ENCODE data around the gene ARHGAP12.

The ARHGAP12 gene

DNA sequence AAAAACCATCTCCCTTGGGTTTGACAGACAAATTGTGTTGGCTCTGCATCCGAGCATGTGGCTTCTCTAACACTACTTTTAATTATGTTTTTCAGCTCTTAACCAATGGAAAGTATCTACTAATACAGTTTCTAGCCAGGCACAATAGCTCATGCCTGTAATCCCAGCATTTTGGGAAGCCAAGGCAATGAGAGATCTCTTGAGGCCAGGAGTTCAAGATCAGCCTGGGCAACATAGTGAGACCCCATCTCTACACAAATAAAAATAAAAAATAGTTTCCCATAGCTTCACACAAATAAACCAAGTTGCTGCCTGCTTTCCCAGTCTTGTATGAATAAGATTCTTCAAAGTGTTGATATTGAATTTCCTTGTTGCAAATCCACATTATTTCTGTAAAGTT is 13.8 kb upstream of the ARHGAP12 start:
- H3K27me3 ChIP-seq (ENCODE audit: insufficient read depth, low read length) = no peaks in the 10 kb centered on the region

GRCh38 chr10:31940839-31941653 is 12.4 kb upstream of the ARHGAP12 start:
- peaks cover 26% of the 10 kb centered on the region for H3K4me1 ChIP-seq (ENCODE audit: insufficient read depth, low read length)
- H3K9me3 ChIP-seq (ENCODE audit: low read length) = no peaks in the 10 kb centered on the region
- peak overlapping the region; percentile 32 for H2AFZ ChIP-seq (ENCODE audit: low read depth, low read length)
- H3K27me3 ChIP-seq (ENCODE audit: insufficient read depth, low read length) = no peaks in the 10 kb centered on the region
- H3K36me3 ChIP-seq (ENCODE audit: insufficient read depth, low read length) = no peaks in the 10 kb centered on the region
- H3K4me3 ChIP-seq (ENCODE audit: low read length) = no peak overlapping the region

More for the DNA sequence above, 13.8 kb upstream of the ARHGAP12 start:
- Histone ChIP-seq H2AFZ (ENCODE audit: low read depth, low read length) (no peak overlapping the region), H3K4me3 (ENCODE audit: low read length) (no peak overlapping the region), H3K4me1 (ENCODE audit: insufficient read depth, low read length) (peaks cover 26% of the 10 kb centered on the region), H3K9me3 (ENCODE audit: low read length) (no peaks in the 10 kb centered on the region), H3K36me3 (ENCODE audit: insufficient read depth, low read length) (no peaks in the 10 kb centered on the region)

- H3K9me3 ChIP-seq (ENCODE audit: low read length) = no peaks in the 10 kb centered on the region
- H3K27me3 ChIP-seq (ENCODE audit: insufficient read depth, low read length) = no peaks in the 10 kb centered on the region
- no peak overlapping the region for H2AFZ ChIP-seq (ENCODE audit: low read depth, low read length)
- H3K4me3 ChIP-seq (ENCODE audit: low read length) = no peak overlapping the region
- H3K4me1 ChIP-seq (ENCODE audit: insufficient read depth, low read length) = peaks cover 23% of the 10 kb centered on the region
- no peaks in the 10 kb centered on the region for H3K36me3 ChIP-seq (ENCODE audit: insufficient read depth, low read length)
Measured at GRCh38 chr10:31939797-31940708, 11.4 kb upstream of the ARHGAP12 start.

GRCh38 chr10:31937371-31937770 is 8.7 kb upstream of the ARHGAP12 start:
- no peaks in the 10 kb centered on the region for H3K36me3 ChIP-seq (ENCODE audit: insufficient read depth, low read length)
- H3K9me3 ChIP-seq (ENCODE audit: low read length) = no peaks in the 10 kb centered on the region
- H2AFZ ChIP-seq (ENCODE audit: low read depth, low read length) = no peak overlapping the region
- H3K4me1 ChIP-seq (ENCODE audit: insufficient read depth, low read length) = peaks cover 16% of the 10 kb centered on the region
- H3K4me3 ChIP-seq (ENCODE audit: low read length) = no peak overlapping the region
- no peaks in the 10 kb centered on the region for H3K27me3 ChIP-seq (ENCODE audit: insufficient read depth, low read length)

DNA sequence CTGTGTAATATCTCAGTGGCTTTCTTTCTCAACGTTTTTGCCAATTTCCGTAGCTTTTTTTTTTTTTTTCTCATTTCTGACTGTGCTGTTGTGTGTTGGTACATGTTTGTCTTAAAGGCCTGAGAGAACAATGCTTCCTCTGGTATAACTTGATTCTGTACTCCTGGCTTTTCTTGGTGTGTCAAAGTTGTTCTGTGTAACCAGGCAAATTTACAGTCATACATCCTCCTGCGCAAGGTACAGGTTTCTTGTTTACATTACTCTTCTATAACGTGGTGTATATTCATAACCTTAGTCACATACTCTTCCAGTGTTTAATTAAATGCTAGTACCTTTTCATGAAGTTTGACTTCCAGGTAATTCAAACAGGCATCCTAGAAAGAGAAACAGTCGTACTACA is 8.3 kb upstream of the ARHGAP12 start:
- Histone ChIP-seq H3K36me3 (ENCODE audit: insufficient read depth, low read length) (no peaks in the 10 kb centered on the region), H2AFZ (ENCODE audit: low read depth, low read length) (no peak overlapping the region), H3K27me3 (ENCODE audit: insufficient read depth, low read length) (no peaks in the 10 kb centered on the region), H3K9me3 (ENCODE audit: low read length) (no peaks in the 10 kb centered on the region), H3K4me3 (ENCODE audit: low read length) (no peak overlapping the region), H3K4me1 (ENCODE audit: insufficient read depth, low read length) (peaks cover 16% of the 10 kb centered on the region)

DNA sequence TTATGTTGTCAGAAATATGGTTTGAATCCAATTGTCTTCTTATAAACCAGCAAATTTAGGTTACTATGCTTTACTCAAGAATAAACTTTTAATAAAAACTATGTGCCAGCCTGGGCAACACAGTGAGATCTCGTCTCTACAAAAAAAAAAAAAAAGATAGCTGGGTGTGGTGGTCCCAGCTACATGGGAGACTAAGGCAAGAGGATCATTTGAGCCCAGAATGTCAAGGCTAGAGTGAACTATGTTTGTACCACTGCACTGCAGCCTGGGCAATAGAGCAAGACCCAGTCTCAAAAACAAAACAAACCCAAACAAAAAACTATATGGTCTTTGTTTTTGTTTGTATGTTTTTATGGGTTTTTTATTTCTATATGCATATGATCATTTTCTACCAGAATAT is 7.5 kb upstream of the ARHGAP12 start:
- Histone ChIP-seq H3K4me3 (ENCODE audit: low read length) (no peak overlapping the region), H3K36me3 (ENCODE audit: insufficient read depth, low read length) (no peaks in the 10 kb centered on the region), H2AFZ (ENCODE audit: low read depth, low read length) (no peak overlapping the region), H3K4me1 (ENCODE audit: insufficient read depth, low read length) (peaks cover 12% of the 10 kb centered on the region), H3K9me3 (ENCODE audit: low read length) (no peaks in the 10 kb centered on the region), H3K27me3 (ENCODE audit: insufficient read depth, low read length) (no peaks in the 10 kb centered on the region)

DNA sequence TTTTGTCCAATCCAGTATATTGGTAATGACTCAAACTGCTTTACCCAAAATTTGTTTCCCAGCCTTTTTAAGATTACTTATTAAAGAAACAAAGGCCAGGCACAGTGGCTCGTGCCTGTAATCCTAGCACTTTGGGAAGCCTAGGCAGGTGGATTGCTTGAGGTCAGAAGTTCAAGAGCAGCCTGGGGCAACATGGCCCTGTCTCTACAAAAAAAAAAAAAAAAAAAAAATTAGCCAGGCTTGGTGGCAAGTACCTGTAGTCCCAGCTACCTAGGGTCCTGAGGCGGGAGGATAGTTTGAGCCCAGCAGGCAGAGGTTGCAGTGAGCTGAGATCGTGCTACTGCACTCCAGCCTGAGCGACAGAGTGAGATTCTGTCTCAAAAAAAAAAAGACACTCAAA is 7.0 kb upstream of the ARHGAP12 start:
- no peak overlapping the region for H2AFZ ChIP-seq (ENCODE audit: low read depth, low read length)
- no peaks in the 10 kb centered on the region for H3K27me3 ChIP-seq (ENCODE audit: insufficient read depth, low read length)
- no peaks in the 10 kb centered on the region for H3K36me3 ChIP-seq (ENCODE audit: insufficient read depth, low read length)
- peaks cover 11% of the 10 kb centered on the region for H3K4me1 ChIP-seq (ENCODE audit: insufficient read depth, low read length)
- H3K9me3 ChIP-seq (ENCODE audit: low read length) = no peaks in the 10 kb centered on the region
- no peak overlapping the region for H3K4me3 ChIP-seq (ENCODE audit: low read length)

GRCh38 chr10:31932838-31933237 is 4.2 kb upstream of the ARHGAP12 start:
- Histone ChIP-seq H3K4me3 (ENCODE audit: low read length) (no peak overlapping the region), H2AFZ (ENCODE audit: low read depth, low read length) (no peak overlapping the region), H3K4me1 (ENCODE audit: insufficient read depth, low read length) (peaks cover 15% of the 10 kb centered on the region), H3K27me3 (ENCODE audit: insufficient read depth, low read length) (no peaks in the 10 kb centered on the region), H3K36me3 (ENCODE audit: insufficient read depth, low read length) (no peaks in the 10 kb centered on the region), H3K9me3 (ENCODE audit: low read length) (no peaks in the 10 kb centered on the region)

DNA sequence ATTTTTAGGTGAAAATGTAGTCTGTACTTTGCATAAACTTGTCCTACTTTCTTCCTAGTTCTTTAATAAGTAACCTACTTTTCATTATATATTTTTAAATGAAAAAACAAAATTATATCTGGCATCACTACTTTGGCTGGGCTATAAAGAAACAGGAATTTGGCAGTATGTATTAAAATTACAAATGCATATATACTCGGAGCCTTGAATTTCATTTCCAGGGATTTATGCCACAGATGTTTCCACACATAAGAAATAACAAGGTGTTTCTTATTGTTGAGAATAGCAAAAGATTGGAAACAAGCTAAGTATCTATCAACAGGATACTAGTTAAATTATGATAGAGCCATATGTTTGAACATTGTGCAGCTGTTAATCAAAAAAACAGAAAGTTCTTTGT is 2.2 kb upstream of the ARHGAP12 start:
- peaks cover 29% of the 10 kb centered on the region for H3K4me1 ChIP-seq (ENCODE audit: insufficient read depth, low read length)
- H3K36me3 ChIP-seq (ENCODE audit: insufficient read depth, low read length) = no peaks in the 10 kb centered on the region
- H3K4me3 ChIP-seq (ENCODE audit: low read length) = no peak overlapping the region

DNA sequence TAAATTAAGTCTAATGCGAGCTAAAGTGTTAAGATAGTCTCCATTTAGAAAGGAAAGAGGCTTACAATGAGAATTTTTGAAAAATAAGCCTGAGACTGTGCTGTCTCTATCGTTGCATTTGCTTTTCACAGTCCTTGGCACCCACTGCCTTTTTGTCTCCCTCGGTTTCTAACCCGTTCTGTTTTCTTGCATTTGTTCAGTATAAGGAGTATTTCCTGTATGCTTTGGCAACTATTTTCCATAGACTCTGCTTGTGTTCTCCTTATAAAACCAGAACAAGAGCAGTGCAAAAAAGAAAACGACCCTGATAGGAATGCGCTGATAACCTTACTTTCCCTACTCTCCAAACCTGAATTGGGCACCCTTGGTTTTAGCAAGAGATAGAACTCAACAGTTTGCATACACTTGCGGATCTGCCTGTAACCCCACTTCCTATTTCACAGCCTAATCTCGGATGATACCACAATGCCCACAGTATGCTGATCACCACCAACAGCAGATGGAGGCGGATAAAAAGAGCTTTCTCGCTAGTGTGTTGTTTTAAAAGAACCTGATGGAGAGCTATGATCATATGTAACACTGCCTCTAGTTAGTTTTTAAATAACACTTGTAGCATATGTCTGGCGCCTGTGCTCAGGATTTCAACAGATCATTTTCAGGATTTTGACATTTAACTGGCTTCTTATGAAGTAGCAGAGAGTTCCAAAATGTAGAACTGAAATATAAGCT is 1.6 kb upstream of the ARHGAP12 start:
- H2AFZ ChIP-seq (ENCODE audit: low read depth, low read length) = peak overlapping the region; percentile 75

More for the DNA sequence above, 2.2 kb upstream of the ARHGAP12 start:
- H3K9me3 ChIP-seq (ENCODE audit: low read length) = no peaks in the 10 kb centered on the region
- H2AFZ ChIP-seq (ENCODE audit: low read depth, low read length) = peak overlapping the region; percentile 48
- H3K27me3 ChIP-seq (ENCODE audit: insufficient read depth, low read length) = no peaks in the 10 kb centered on the region

GRCh38 chr10:31929261-31930022 is 811 bp upstream of the ARHGAP12 start:
- Histone ChIP-seq H3K9me3 (ENCODE audit: low read length) (no peaks in the 10 kb centered on the region), H2AFZ (ENCODE audit: low read depth, low read length) (peak overlapping the region; percentile 75)

More for the DNA sequence above, 1.6 kb upstream of the ARHGAP12 start:
- Histone ChIP-seq H3K4me3 (ENCODE audit: low read length) (peak overlapping the region; percentile 91), H3K27me3 (ENCODE audit: insufficient read depth, low read length) (no peaks in the 10 kb centered on the region), H3K9me3 (ENCODE audit: low read length) (no peaks in the 10 kb centered on the region), H3K36me3 (ENCODE audit: insufficient read depth, low read length) (no peaks in the 10 kb centered on the region), H3K4me1 (ENCODE audit: insufficient read depth, low read length) (peaks cover 29% of the 10 kb centered on the region)

GRCh38 chr10:31927884-31928548 is 615 bp downstream of the ARHGAP12 start:
- H2AFZ ChIP-seq (ENCODE audit: low read depth, low read length) = peak overlapping the region; percentile 75

More at GRCh38 chr10:31929261-31930022, 811 bp upstream of the ARHGAP12 start:
- Histone ChIP-seq H3K4me3 (ENCODE audit: low read length) (peak overlapping the region; percentile 91), H3K27me3 (ENCODE audit: insufficient read depth, low read length) (no peaks in the 10 kb centered on the region), H3K36me3 (ENCODE audit: insufficient read depth, low read length) (no peaks in the 10 kb centered on the region), H3K4me1 (ENCODE audit: insufficient read depth, low read length) (peaks cover 29% of the 10 kb centered on the region)

More at GRCh38 chr10:31927884-31928548, 615 bp downstream of the ARHGAP12 start:
- Histone ChIP-seq H3K4me3 (ENCODE audit: low read length) (peak overlapping the region; percentile 91), H3K4me1 (ENCODE audit: insufficient read depth, low read length) (peaks cover 29% of the 10 kb centered on the region), H3K27me3 (ENCODE audit: insufficient read depth, low read length) (no peaks in the 10 kb centered on the region), H3K9me3 (ENCODE audit: low read length) (peaks cover 3% of the 10 kb centered on the region), H3K36me3 (ENCODE audit: insufficient read depth, low read length) (no peaks in the 10 kb centered on the region)
